ENCODE measurements around the gene KIAA1755. TPM values are rescaled to one million over a fixed set of nuclear protein-coding genes. Genes with fewer than 3 reads are reported as not detected.

KIAA1755 gene
- total RNA-seq, 1 experiment from 2014 or later, result 0.44 TPM

DNA sequence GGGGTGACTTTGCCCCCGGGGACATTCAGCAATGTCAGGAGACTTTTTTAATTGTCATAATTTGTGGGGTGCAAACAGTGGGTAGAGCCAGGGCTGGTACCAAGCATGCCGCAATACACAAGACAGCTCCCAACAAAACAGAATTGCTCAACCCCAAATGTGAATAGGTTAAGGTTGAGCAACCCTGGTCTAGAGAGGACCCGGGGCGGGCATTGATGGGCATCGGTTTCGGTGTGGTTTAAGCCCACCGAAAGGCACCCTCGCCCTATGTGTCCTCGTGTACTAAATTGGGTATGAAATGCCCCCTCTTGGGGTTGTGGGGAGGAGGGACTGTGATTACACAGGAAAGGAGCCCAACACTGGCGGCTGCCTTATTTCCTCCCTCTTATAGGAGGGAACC, 36.0 kb downstream of the KIAA1755 start:
- H3K36me3 ChIP-seq (ENCODE audit: low read depth, low read length), result no peaks in the 10 kb centered on the region
- DNase-seq (no peak), ATAC-seq (no peak)
- ChIA-PET CTCF (interaction anchor here (0.6 kb wide), 1 partner anchor 98 kb away, joined by 3 read pairs; no protein-coding TSS in a partner anchor), POLR2A (ENCODE audit: unreplicated experiment) (no interaction called here)
- TF ChIP-seq EZH2 (IDR thresholded peaks at IDR 0.05; ENCODE audit: low read length, unreplicated experiment), result no peak
- TF ChIP-seq, protein P1, sequence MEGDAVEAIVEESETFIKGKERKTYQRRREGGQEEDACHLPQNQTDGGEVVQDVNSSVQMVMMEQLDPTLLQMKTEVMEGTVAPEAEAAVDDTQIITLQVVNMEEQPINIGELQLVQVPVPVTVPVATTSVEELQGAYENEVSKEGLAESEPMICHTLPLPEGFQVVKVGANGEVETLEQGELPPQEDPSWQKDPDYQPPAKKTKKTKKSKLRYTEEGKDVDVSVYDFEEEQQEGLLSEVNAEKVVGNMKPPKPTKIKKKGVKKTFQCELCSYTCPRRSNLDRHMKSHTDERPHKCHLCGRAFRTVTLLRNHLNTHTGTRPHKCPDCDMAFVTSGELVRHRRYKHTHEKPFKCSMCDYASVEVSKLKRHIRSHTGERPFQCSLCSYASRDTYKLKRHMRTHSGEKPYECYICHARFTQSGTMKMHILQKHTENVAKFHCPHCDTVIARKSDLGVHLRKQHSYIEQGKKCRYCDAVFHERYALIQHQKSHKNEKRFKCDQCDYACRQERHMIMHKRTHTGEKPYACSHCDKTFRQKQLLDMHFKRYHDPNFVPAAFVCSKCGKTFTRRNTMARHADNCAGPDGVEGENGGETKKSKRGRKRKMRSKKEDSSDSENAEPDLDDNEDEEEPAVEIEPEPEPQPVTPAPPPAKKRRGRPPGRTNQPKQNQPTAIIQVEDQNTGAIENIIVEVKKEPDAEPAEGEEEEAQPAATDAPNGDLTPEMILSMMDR (conservative IDR thresholded peaks at IDR 0.05; ENCODE audit: low read depth, low read length), result no peak
- TF ChIP-seq EZH2phosphoT487 (IDR thresholded peaks at IDR 0.05; ENCODE audit: borderline replicate concordance, low read length), result no peak
- H4K20me1 ChIP-seq (ENCODE audit: low read length), result no peaks in the 10 kb centered on the region
- H3K9me3 ChIP-seq (ENCODE audit: low read length), result no peaks in the 10 kb centered on the region
- no peaks in the 10 kb centered on the region for H3F3A ChIP-seq (ENCODE audit: low read length, unreplicated experiment)
- no peaks in the 10 kb centered on the region for H3K9me2 ChIP-seq (replicated peaks; ENCODE audit: low read length)
- no peak overlapping the region for H3K4me2 ChIP-seq (ENCODE audit: low read length)
- no peak overlapping the region for H3K9ac ChIP-seq (ENCODE audit: low read length)
- BruUV-seq (replicated peaks), result no TSS peak
- no peak overlapping the region for H2AFZ ChIP-seq (ENCODE audit: low read length)
- H3K79me2 ChIP-seq (ENCODE audit: low read length), result no peaks in the 10 kb centered on the region
- H3K4me3 ChIP-seq (ENCODE audit: low read length), result no peak overlapping the region
- H3K27me3 ChIP-seq (ENCODE audit: low read length), result no peaks in the 10 kb centered on the region
- H3K4me1 ChIP-seq (ENCODE audit: insufficient read depth, low read length), result peaks cover 10% of the 10 kb centered on the region; the same call in 1 of the 2 replicates
- intact Hi-C loops (cut with micrococcal nuclease), result loop anchor here (5.0 kb wide), 1 partner anchor 112 kb away; no protein-coding TSS in a partner anchor
- no peak overlapping the region for H3K27ac ChIP-seq (ENCODE audit: low read length)

DNA sequence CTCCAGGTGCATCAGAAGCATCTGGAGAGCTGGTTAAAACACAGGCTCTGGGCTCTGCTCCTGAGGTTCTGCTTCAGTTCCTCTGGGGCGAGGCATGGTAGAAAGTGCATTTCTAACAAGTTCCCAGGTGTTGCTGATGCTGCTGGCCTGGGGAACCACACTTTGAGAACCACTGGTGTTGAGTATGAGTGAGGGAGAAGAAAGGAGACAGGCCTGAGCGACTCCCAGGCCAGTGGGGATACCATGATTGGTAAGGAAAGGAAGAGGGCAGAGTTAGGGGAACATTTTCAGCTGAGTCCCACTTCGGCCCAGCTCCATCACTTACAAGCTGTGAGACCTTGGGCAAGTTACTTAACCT, 36.8 kb downstream of the KIAA1755 start:
- peaks cover 14% of the 10 kb centered on the region for H3K4me1 ChIP-seq (ENCODE audit: insufficient read depth, low read length)
- POLR2A ChIA-PET (ENCODE audit: unreplicated experiment), result no interaction called here
- no peaks in the 10 kb centered on the region for H3K9me3 ChIP-seq (ENCODE audit: low read length)
- H3K27ac ChIP-seq (ENCODE audit: low read length), result no peak overlapping the region
- H3K9me2 ChIP-seq (replicated peaks; ENCODE audit: low read length), result no peaks in the 10 kb centered on the region
- DNase-seq (no peak), ATAC-seq (no peak)
- H3K36me3 ChIP-seq (ENCODE audit: low read depth, low read length), result no peaks in the 10 kb centered on the region
- H3F3A ChIP-seq (ENCODE audit: low read length, unreplicated experiment), result no peaks in the 10 kb centered on the region
- peaks cover 5% of the 10 kb centered on the region; the same call in 1 of the 2 replicates for H3K79me2 ChIP-seq (ENCODE audit: low read length)
- BruUV-seq (replicated peaks), result no TSS peak
- H3K27me3 ChIP-seq (ENCODE audit: low read length), result no peaks in the 10 kb centered on the region
- CTCF ChIA-PET, result interaction anchor here (1.4 kb wide), 1 partner anchor 61 kb away, joined by 3 read pairs; no protein-coding TSS in a partner anchor
- TF ChIP-seq EZH2phosphoT487 (IDR thresholded peaks at IDR 0.05; ENCODE audit: borderline replicate concordance, low read length), result no peak
- TF ChIP-seq EZH2 (IDR thresholded peaks at IDR 0.05; ENCODE audit: low read length, unreplicated experiment), result no peak
- TF ChIP-seq, protein P1 (conservative IDR thresholded peaks at IDR 0.05; ENCODE audit: low read depth, low read length), result no peak
- no peak overlapping the region for H3K4me3 ChIP-seq (ENCODE audit: low read length)
- no peak overlapping the region for H3K9ac ChIP-seq (ENCODE audit: low read length)
- no peaks in the 10 kb centered on the region for H4K20me1 ChIP-seq (ENCODE audit: low read length)
- H2AFZ ChIP-seq (ENCODE audit: low read length), result no peak overlapping the region
- intact Hi-C loops (cut with micrococcal nuclease), result loop anchor here (5.0 kb wide), 1 partner anchor 111 kb away; no protein-coding TSS in a partner anchor
- no peak overlapping the region for H3K4me2 ChIP-seq (ENCODE audit: low read length)

DNA sequence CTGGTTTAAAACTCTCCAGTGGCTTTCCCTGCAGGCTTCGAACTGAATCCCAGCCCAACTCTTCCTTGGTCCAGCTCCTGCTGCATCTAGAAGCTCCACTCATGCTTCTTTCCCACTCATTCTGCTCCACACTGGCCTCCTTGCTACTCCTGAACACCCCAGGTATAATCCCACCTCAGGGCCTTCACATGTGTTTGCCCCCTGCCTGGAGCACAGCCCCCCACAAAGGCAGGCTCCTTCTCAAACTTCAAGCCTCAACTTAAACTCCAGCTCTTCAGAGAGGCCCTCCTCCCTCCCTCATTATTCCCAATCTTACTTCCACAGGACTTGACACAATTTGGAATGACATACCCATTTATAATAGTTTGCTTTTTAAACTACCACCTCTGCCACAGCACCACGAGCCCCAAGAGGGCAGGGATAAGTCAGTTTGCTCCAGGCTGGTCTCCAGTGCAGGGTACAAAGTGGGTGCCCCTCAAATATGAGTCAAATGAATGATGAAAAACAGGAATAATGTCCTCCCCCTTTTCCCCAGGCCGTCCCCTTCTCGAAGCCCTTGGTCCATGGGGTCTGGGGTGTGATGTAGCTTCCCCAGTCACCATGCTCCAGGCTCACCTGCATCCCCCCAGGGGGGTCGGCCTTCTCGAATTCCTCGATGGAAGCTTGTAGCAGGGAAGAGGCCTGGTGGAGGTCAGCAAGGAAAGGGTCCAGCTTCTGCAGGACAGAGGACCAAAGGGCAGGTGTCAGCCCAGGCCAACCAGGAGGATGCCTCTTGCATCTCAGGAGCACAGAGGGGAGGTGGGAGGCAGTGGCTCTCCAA, 37.4 kb downstream of the KIAA1755 start:
- Histone ChIP-seq H3K9me2 (replicated peaks; ENCODE audit: low read length) (no peaks in the 10 kb centered on the region), H2AFZ (ENCODE audit: low read length) (no peak overlapping the region), H3K4me3 (ENCODE audit: low read length) (no peak overlapping the region), H3K9ac (ENCODE audit: low read length) (no peak overlapping the region), H3K27ac (ENCODE audit: low read length) (no peak overlapping the region), H3F3A (ENCODE audit: low read length, unreplicated experiment) (no peaks in the 10 kb centered on the region), H3K9me3 (ENCODE audit: low read length) (no peaks in the 10 kb centered on the region), H3K27me3 (ENCODE audit: low read length) (no peaks in the 10 kb centered on the region), H3K4me1 (ENCODE audit: insufficient read depth, low read length) (peaks cover 20% of the 10 kb centered on the region), H3K36me3 (ENCODE audit: low read depth, low read length) (no peaks in the 10 kb centered on the region), H4K20me1 (ENCODE audit: low read length) (no peaks in the 10 kb centered on the region), H3K79me2 (ENCODE audit: low read length) (peaks cover 10% of the 10 kb centered on the region; the same call in 1 of the 2 replicates), H3K4me2 (ENCODE audit: low read length) (no peak overlapping the region)
- ATAC-seq (no peak), DNase-seq (no peak)
- TF ChIP-seq EZH2phosphoT487 (IDR thresholded peaks at IDR 0.05; ENCODE audit: borderline replicate concordance, low read length), result no peak
- TF ChIP-seq, protein P1 (conservative IDR thresholded peaks at IDR 0.05; ENCODE audit: low read depth, low read length), result no peak; the same call in 1 of the 2 replicates
- TF ChIP-seq EZH2 (IDR thresholded peaks at IDR 0.05; ENCODE audit: low read length, unreplicated experiment), result no peak
- ChIA-PET CTCF (interaction anchor here (1.4 kb wide), 1 partner anchor 60 kb away, joined by 3 read pairs; no protein-coding TSS in a partner anchor), POLR2A (ENCODE audit: unreplicated experiment) (no interaction called here)
- intact Hi-C loops (cut with micrococcal nuclease), result loop anchor here (1.0 to 5.0 kb wide), 2 partner anchors 111 to 150 kb away; no protein-coding TSS in a partner anchor
- no TSS peak for BruUV-seq (replicated peaks)

All from PC-3 (cell line).